A549 (cell line): ENCODE data around the gene TCF3.

Experiments used
- CTCF ChIP-seq: fragments of >200 bp; sonication (Bioruptor Twin); formaldehyde crosslinking; IDR thresholded peaks from 3 replicates; pipeline ENCODE4 v1.5.1; 2016
- EP300 ChIP-seq, 2 experiments: fragments of >200 bp; sonication (Bioruptor Twin); formaldehyde crosslinking; IDR thresholded peaks; 2 replicates in 1 of 2; 3 replicates in 1 of 2; pipeline ENCODE4 v1.6.1; 2016 to 2017
- HOXA7 ChIP-seq: fragments of 250-450 bp; sonication (Bioruptor Pico); IDR thresholded peaks from 2 replicates; pipeline ENCODE4 v1.5.0; 2020; ENCODE audit warnings: mild to moderate bottlenecking, moderate library complexity
- MAX ChIP-seq: IDR thresholded peaks from 2 replicates; pipeline ENCODE4 v1.6.1; 2012
- PHF8 ChIP-seq: fragments of 200-600 bp; sonication (generic); IDR thresholded peaks from 2 replicates; pipeline ENCODE4 v1.6.1; 2016; ENCODE audit warnings: low read depth, mild to moderate bottlenecking, antibody characterized with exemption, moderate library complexity, borderline replicate concordance
- POLR2A ChIP-seq: IDR thresholded peaks from 2 replicates; pipeline ENCODE4 v1.6.1; 2012; ENCODE audit warnings: mild to moderate bottlenecking, low read length
- TF ChIP-seq, protein P1 (sequence below): fragments of 450-650 bp; IDR thresholded peaks from 2 replicates; pipeline ENCODE4 v1.6.1; 2014; ENCODE audit warnings: antibody characterized with exemption

- TF ChIP-seq CTCF (no peak), HOXA7 (no peak), EP300 (IDR thresholded peaks at IDR 0.05) (no peak), POLR2A (no peak), PHF8 (no peak), MAX (no peak)
- TF ChIP-seq, protein P1, sequence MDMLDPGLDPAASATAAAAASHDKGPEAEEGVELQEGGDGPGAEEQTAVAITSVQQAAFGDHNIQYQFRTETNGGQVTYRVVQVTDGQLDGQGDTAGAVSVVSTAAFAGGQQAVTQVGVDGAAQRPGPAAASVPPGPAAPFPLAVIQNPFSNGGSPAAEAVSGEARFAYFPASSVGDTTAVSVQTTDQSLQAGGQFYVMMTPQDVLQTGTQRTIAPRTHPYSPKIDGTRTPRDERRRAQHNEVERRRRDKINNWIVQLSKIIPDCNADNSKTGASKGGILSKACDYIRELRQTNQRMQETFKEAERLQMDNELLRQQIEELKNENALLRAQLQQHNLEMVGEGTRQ, result no peak
Measured at GRCh38 chr19:1646149-1646548, 6.3 kb downstream of the TCF3 start.
